ENCODE results near the gene PLEKHA8. TPM values are rescaled to one million over a fixed set of nuclear protein-coding genes. Genes with fewer than 3 reads are reported as not detected.

PLEKHA8 gene
- total RNA-seq, 1 experiment from 2014 or later, result 8.4 TPM

DNA sequence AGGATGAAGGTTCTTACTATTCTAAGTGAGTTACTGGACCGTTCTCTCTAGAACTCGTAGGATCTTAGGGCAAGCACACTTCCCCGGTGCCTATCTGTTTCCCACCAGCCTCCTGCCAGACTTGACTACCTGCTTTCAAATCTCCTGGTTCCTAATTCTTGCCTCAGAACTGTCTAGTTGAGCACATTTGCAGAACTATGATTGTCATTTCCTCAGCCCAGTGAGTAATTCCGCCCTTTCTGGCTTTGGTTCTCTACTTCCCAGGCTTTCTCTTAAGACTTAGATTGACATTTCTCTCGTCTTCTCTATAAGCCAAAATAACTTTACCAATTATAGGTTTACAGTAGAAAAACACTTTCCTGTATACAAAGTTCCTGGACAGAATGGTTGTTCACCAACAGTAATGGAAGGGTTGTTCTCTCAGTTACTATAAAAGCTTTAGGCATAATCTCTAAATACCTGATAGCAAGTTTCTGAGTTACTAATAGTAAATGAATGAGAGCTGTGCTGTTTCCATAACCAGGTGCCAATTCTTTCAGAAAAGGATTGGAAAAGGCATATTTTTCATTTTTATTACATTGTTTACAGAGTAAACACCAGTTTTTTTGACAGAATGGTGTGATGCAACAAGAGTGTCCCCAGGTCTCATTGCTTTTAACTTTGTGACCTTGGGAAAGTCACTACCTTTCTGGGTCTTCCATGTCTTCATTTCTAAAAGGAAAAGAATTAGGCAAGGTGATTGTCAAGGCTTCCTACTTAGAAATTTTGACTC, 41.1 kb downstream of the PLEKHA8 start:
- H3K4me2 ChIP-seq (ENCODE audit: low read length), result no peak overlapping the region
- no TSS peak for BruUV-seq (replicated peaks)
- DNase-seq (no peak), ATAC-seq (no peak)
- POLR2A ChIA-PET (ENCODE audit: unreplicated experiment), result interaction anchor here (0.6 kb wide), 1 partner anchor 1463 kb away, joined by 3 read pairs; no protein-coding TSS in a partner anchor
- H2AFZ ChIP-seq (ENCODE audit: low read length), result no peak overlapping the region
- TF ChIP-seq EZH2 (IDR thresholded peaks at IDR 0.05; ENCODE audit: low read length, unreplicated experiment) (no peak), EZH2phosphoT487 (IDR thresholded peaks at IDR 0.05; ENCODE audit: borderline replicate concordance, low read length) (no peak)
- TF ChIP-seq, protein P1, sequence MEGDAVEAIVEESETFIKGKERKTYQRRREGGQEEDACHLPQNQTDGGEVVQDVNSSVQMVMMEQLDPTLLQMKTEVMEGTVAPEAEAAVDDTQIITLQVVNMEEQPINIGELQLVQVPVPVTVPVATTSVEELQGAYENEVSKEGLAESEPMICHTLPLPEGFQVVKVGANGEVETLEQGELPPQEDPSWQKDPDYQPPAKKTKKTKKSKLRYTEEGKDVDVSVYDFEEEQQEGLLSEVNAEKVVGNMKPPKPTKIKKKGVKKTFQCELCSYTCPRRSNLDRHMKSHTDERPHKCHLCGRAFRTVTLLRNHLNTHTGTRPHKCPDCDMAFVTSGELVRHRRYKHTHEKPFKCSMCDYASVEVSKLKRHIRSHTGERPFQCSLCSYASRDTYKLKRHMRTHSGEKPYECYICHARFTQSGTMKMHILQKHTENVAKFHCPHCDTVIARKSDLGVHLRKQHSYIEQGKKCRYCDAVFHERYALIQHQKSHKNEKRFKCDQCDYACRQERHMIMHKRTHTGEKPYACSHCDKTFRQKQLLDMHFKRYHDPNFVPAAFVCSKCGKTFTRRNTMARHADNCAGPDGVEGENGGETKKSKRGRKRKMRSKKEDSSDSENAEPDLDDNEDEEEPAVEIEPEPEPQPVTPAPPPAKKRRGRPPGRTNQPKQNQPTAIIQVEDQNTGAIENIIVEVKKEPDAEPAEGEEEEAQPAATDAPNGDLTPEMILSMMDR (conservative IDR thresholded peaks at IDR 0.05; ENCODE audit: low read depth, low read length), result no peak
- H3K9me2 ChIP-seq (replicated peaks; ENCODE audit: low read length), result no peaks in the 10 kb centered on the region
- CTCF ChIA-PET, result no interaction called here
- no peaks in the 10 kb centered on the region for H3K4me1 ChIP-seq (ENCODE audit: insufficient read depth, low read length)
- no peaks in the 10 kb centered on the region for H3K79me2 ChIP-seq (ENCODE audit: low read length)
- no peaks in the 10 kb centered on the region for H3K9me3 ChIP-seq (ENCODE audit: low read length)
- intact Hi-C loops (cut with micrococcal nuclease), result loop anchor here (10.0 kb wide), 1 partner anchor 1144 kb away; no protein-coding TSS in a partner anchor
- no peaks in the 10 kb centered on the region for H3K27me3 ChIP-seq (ENCODE audit: low read length)
- no peaks in the 10 kb centered on the region for H3F3A ChIP-seq (ENCODE audit: low read length, unreplicated experiment)
- peaks cover 2% of the 10 kb centered on the region; the same call in 1 of the 2 replicates for H3K36me3 ChIP-seq (ENCODE audit: low read depth, low read length)
- no peaks in the 10 kb centered on the region for H4K20me1 ChIP-seq (ENCODE audit: low read length)
- H3K9ac ChIP-seq (ENCODE audit: low read length), result no peak overlapping the region
- H3K27ac ChIP-seq (ENCODE audit: low read length), result no peak overlapping the region
- no peak overlapping the region for H3K4me3 ChIP-seq (ENCODE audit: low read length)

DNA sequence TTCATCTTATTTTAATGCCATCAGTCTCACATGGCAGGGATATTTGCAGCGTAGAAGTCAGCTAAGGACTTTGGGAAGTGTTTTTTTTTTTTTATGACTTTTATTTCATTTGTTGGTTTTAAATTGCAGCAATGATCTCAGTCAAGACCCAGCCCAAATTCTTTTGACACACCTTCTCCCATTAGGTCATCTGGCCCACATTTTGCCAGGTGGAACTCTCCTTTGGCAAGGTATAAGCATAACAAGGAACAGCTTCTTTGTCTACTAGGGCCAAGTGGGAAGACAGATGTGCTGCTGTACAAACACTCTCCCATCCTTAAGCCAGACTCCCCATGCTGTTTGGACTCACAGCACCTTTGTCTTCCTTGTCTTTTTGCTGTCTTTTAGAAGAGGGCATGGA, 41.8 kb downstream of the PLEKHA8 start:
- H3F3A ChIP-seq (ENCODE audit: low read length, unreplicated experiment), result no peaks in the 10 kb centered on the region
- H2AFZ ChIP-seq (ENCODE audit: low read length), result no peak overlapping the region
- no peak overlapping the region for H3K4me3 ChIP-seq (ENCODE audit: low read length)
- ATAC-seq (no peak; the same call in 1 of the 2 replicates), DNase-seq (no peak)
- POLR2A ChIA-PET (ENCODE audit: unreplicated experiment), result interaction anchor here (0.6 kb wide), 1 partner anchor 1463 kb away, joined by 3 read pairs; no protein-coding TSS in a partner anchor
- H4K20me1 ChIP-seq (ENCODE audit: low read length), result no peaks in the 10 kb centered on the region
- no peaks in the 10 kb centered on the region for H3K4me1 ChIP-seq (ENCODE audit: insufficient read depth, low read length)
- no peak overlapping the region for H3K4me2 ChIP-seq (ENCODE audit: low read length)
- CTCF ChIA-PET, result no interaction called here
- no peaks in the 10 kb centered on the region for H3K27me3 ChIP-seq (ENCODE audit: low read length)
- no peaks in the 10 kb centered on the region for H3K79me2 ChIP-seq (ENCODE audit: low read length)
- intact Hi-C loops (cut with micrococcal nuclease), result loop anchor here (5.0 kb wide), 1 partner anchor 72 kb away; no protein-coding TSS in a partner anchor
- H3K9me3 ChIP-seq (ENCODE audit: low read length), result no peaks in the 10 kb centered on the region
- H3K9me2 ChIP-seq (replicated peaks; ENCODE audit: low read length), result no peaks in the 10 kb centered on the region
- BruUV-seq (replicated peaks), result no TSS peak
- TF ChIP-seq, protein P1 (conservative IDR thresholded peaks at IDR 0.05; ENCODE audit: low read depth, low read length), result no peak
- no peak for TF ChIP-seq EZH2phosphoT487 (IDR thresholded peaks at IDR 0.05; ENCODE audit: borderline replicate concordance, low read length)
- TF ChIP-seq EZH2 (IDR thresholded peaks at IDR 0.05; ENCODE audit: low read length, unreplicated experiment), result no peak
- peaks cover 2% of the 10 kb centered on the region; the same call in 1 of the 2 replicates for H3K36me3 ChIP-seq (ENCODE audit: low read depth, low read length)
- no peak overlapping the region for H3K27ac ChIP-seq (ENCODE audit: low read length)
- no peak overlapping the region for H3K9ac ChIP-seq (ENCODE audit: low read length)

DNA sequence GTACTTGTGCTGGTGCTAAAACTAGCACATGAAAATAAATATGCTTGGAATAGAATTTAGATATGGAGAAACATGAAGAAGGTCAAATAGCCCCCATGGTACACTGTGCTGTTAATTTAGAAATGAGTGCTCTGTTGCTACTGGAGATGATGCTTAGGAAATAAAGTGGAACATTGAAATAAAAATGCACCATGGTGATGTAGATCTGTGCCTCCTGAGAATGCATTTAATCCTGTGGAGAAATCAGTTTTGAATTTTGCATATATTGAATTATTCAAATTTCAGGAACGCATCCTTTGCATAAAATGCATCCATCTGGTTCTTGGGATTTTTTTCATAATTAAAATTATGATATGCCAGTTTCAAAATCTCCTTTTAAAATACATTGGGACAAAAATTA, 44.5 kb downstream of the PLEKHA8 start:
- ChIA-PET POLR2A (ENCODE audit: unreplicated experiment) (interaction anchor here (0.6 kb wide), 1 partner anchor 927 kb away, joined by 3 read pairs; no protein-coding TSS in a partner anchor), CTCF (interaction anchor here (0.7 kb wide), 1 partner anchor 197 kb away, joined by 11 read pairs; no protein-coding TSS in a partner anchor)
- intact Hi-C loops (cut with micrococcal nuclease), result loop anchor here (5.0 kb wide), 1 partner anchor 70 kb away; no protein-coding TSS in a partner anchor
- no peak for DNase-seq
- no peak overlapping the region for H3K4me2 ChIP-seq (ENCODE audit: low read length)
- no peaks in the 10 kb centered on the region for H3K27me3 ChIP-seq (ENCODE audit: low read length)
- H3K9me2 ChIP-seq (replicated peaks; ENCODE audit: low read length), result no peaks in the 10 kb centered on the region
- H2AFZ ChIP-seq (ENCODE audit: low read length), result no peak overlapping the region
- no TSS peak for BruUV-seq (replicated peaks)
- TF ChIP-seq, protein P1 (conservative IDR thresholded peaks at IDR 0.05; ENCODE audit: low read depth, low read length), result no peak
- no peaks in the 10 kb centered on the region for H3K9me3 ChIP-seq (ENCODE audit: low read length)
- ATAC-seq, result no peak
- H3K9ac ChIP-seq (ENCODE audit: low read length), result no peak overlapping the region
- peaks cover 2% of the 10 kb centered on the region; the same call in 1 of the 2 replicates for H3K36me3 ChIP-seq (ENCODE audit: low read depth, low read length)
- H3K4me1 ChIP-seq (ENCODE audit: insufficient read depth, low read length), result no peaks in the 10 kb centered on the region
- H3F3A ChIP-seq (ENCODE audit: low read length, unreplicated experiment), result no peaks in the 10 kb centered on the region
- no peak overlapping the region for H3K27ac ChIP-seq (ENCODE audit: low read length)
- no peaks in the 10 kb centered on the region for H3K79me2 ChIP-seq (ENCODE audit: low read length)
- no peaks in the 10 kb centered on the region for H4K20me1 ChIP-seq (ENCODE audit: low read length)
- no peak overlapping the region for H3K4me3 ChIP-seq (ENCODE audit: low read length)

All from PC-3 (cell line).